ENCODE results near the gene SCD5. TPM values are rescaled to one million over a fixed set of nuclear protein-coding genes. Genes with fewer than 3 reads are reported as not detected.

SCD5 gene
- 7.0 to 9.2 TPM (median 7.6 TPM) in 5 replicates for total RNA-seq (2022; extraction: Qiagen RNA extraction; ENCODE audit: low read depth)

GRCh38 chr4:82798168-82799005, at the start of gene SCD5:
Gene SCD5, minus strand, starts transcription at chr4:82798796. Its CDS starts 259 bp downstream, at chr4:82798537.

Other genes starting within 250 kb of the SCD5 start
- gene TMEM150C, start 236.8 kb downstream of the SCD5 start, total RNA-seq (2022; extraction: Qiagen RNA extraction; ENCODE audit: low read depth): 0.75 to 1.6 TPM (median 0.89 TPM) in 5 replicates
- gene SEC31A, start 92.4 kb upstream of the SCD5 start, total RNA-seq (2022; extraction: Qiagen RNA extraction; ENCODE audit: low read depth): 77.7 to 93.8 TPM (median 86.7 TPM) in 5 replicates
- 1.6 to 3.1 TPM (median 1.8 TPM) in 5 replicates for gene THAP9, start 101.9 kb upstream of the SCD5 start, total RNA-seq (2022; extraction: Qiagen RNA extraction; ENCODE audit: low read depth)
- 6.3 to 8.3 TPM (median 7.5 TPM) in 5 replicates for gene LIN54, start 212.0 kb upstream of the SCD5 start, total RNA-seq (2022; extraction: Qiagen RNA extraction; ENCODE audit: low read depth)
- gene COPS4, start 236.4 kb upstream of the SCD5 start, total RNA-seq (2022; extraction: Qiagen RNA extraction; ENCODE audit: low read depth): 24.1 to 38.6 TPM (median 29.1 TPM) in 5 replicates

All from A549 treated with DMSO at 1 μM for 4 hours (cell line).